HCT116 (cell line): ENCODE results near the gene DUSP6. TPM values are rescaled to one million over a fixed set of nuclear protein-coding genes. Genes with fewer than 3 reads are reported as not detected.

Experiments
- ATAC-seq: fragments of 200-7000 bp; cut with Tn5 transposase; 2 replicates; pipeline ENCODE4 v1.9.1; 2020; ENCODE audit warnings: mild to moderate bottlenecking, moderate library complexity
- BruUV-seq: library from RNA; stranded (reverse); fragments of 400-500 nt; replicated peaks from 2 replicates; lab custom pipeline; 2021; lab: Mats Ljungman, UMichigan
- CTCF ChIA-PET: fragments of 300-600 bp; sonication (Branson Sonifier 250); formaldehyde crosslinking; loops from one replicate; lab custom pipeline; 2021; ENCODE audit warnings: antibody characterized with exemption; lab: Charles Lee
- POLR2A ChIA-PET: fragments of 300-600, 350-600 bp; sonication (Branson Sonifier 250); formaldehyde crosslinking; loops from one replicate; lab custom pipeline; 2021; ENCODE audit warnings: antibody characterized with exemption; lab: Charles Lee
- RAD21 ChIA-PET, 2 experiments: fragments of 300-600 bp; sonication (Branson Sonifier 250); formaldehyde crosslinking; loops; one replicate each; lab custom pipeline; 2023; ENCODE audit warnings: low total read pairs in 2 of 2; ENCODE audit not compliant: uncharacterized antibody in 2 of 2, unreplicated experiment in 2 of 2, low non-redundant PET in 1 of 2; lab: Charles Lee
- DNase-seq: peaks from one replicate; pipeline ENCODE4 v3.0.0-alpha.2; 2010; ENCODE audit warnings: low read depth, low spot score
- H2AFZ ChIP-seq: fragments of 200-600 bp; shearing (Covaris generic), sonication (generic); 2 replicates; pipeline ENCODE4 v1.6.1; 2017; ENCODE audit warnings: low read depth, mixed run types, mixed read lengths, antibody characterized with exemption, low read length; ENCODE audit not compliant: poor library complexity, severe bottlenecking
- H3K27ac ChIP-seq: 2 replicates; pipeline ENCODE4 v1.5.1; 2012; ENCODE audit warnings: low read depth, low read length
- H3K27me3 ChIP-seq: fragments of 200-600 bp; sonication (generic); 2 replicates; pipeline ENCODE4 v1.6.1; 2016; ENCODE audit warnings: mixed run types, low read length, mixed read lengths; ENCODE audit not compliant: insufficient read depth
- H3K36me3 ChIP-seq, 2 experiments: fragments of 200-500 bp in 1 of 2; fragments of 200-600 bp in 1 of 2; sonication (Bioruptor generic) in 1 of 2; sonication (generic) in 1 of 2; 2 replicates each; pipeline versions ENCODE4 v1.5.1 to v1.6.1; 2014 to 2016; ENCODE audit warnings: low read length in 2 of 2, inconsistent platforms in 1 of 2, mixed read lengths in 1 of 2, mixed run types in 1 of 2; ENCODE audit not compliant: insufficient read depth in 2 of 2, control insufficient read depth in 1 of 2
- H3K4me1 ChIP-seq, 2 experiments: fragments of 200-600 bp in 1 of 2; sonication (generic) in 1 of 2; 2 replicates each; pipeline versions ENCODE4 v1.5.1 to v1.6.1; 2012 to 2017; ENCODE audit warnings: low read length in 2 of 2, inconsistent platforms in 1 of 2, mild to moderate bottlenecking in 1 of 2, mixed read lengths in 1 of 2, mixed run types in 1 of 2, moderate library complexity in 1 of 2; ENCODE audit not compliant: insufficient read depth in 2 of 2, control insufficient read depth in 1 of 2
- H3K4me2 ChIP-seq: fragments of 200-600 bp; sonication (generic); 2 replicates; pipeline ENCODE4 v1.6.1; 2017; ENCODE audit warnings: mixed run types, low read length, mixed read lengths
- H3K4me3 ChIP-seq, 2 experiments: fragments of 200-600 bp in 1 of 2; sonication (generic) in 1 of 2; replicated peaks in 1 of 2; 2 replicates each; pipeline ENCODE4 v1.5.1; 2011 to 2016; ENCODE audit warnings: low read length in 2 of 2, control low read depth in 1 of 2, low read depth in 1 of 2, mild to moderate bottlenecking in 1 of 2, mixed read lengths in 1 of 2, mixed run types in 1 of 2
- H3K79me2 ChIP-seq: fragments of 200-600 bp; sonication (generic); 2 replicates; pipeline ENCODE4 v1.6.1; 2017; ENCODE audit warnings: mild to moderate bottlenecking, mixed run types, low read length, moderate library complexity, mixed read lengths; ENCODE audit not compliant: insufficient read depth
- H3K9ac ChIP-seq: fragments of 200-600 bp; sonication (generic); 2 replicates; pipeline ENCODE4 v1.6.1; 2016; ENCODE audit warnings: low read length, mixed read lengths
- H3K9me2 ChIP-seq: fragments of 200-600 bp; sonication (generic), shearing (Covaris generic); 2 replicates; pipeline ENCODE4 v1.6.1; 2017; ENCODE audit warnings: mixed run types, mild to moderate bottlenecking, moderate library complexity; ENCODE audit not compliant: insufficient read depth
- H3K9me3 ChIP-seq, 2 experiments: fragments of 200-500 bp in 1 of 2; fragments of 200-600 bp in 1 of 2; sonication (Bioruptor generic) in 1 of 2; sonication (generic) in 1 of 2; 2 replicates each; pipeline ENCODE4 v1.6.1; 2014 to 2017; ENCODE audit warnings: low read length in 2 of 2, mixed read lengths in 2 of 2, inconsistent platforms in 1 of 2, low read depth in 1 of 2, mild to moderate bottlenecking in 1 of 2, mixed run types in 1 of 2, moderate library complexity in 1 of 2; ENCODE audit not compliant: control insufficient read depth in 1 of 2, insufficient read depth in 1 of 2
- H4K20me1 ChIP-seq: fragments of 200-600 bp; sonication (generic), shearing (Covaris generic); 2 replicates; pipeline ENCODE4 v1.6.1; 2017; ENCODE audit warnings: mixed run types, mild to moderate bottlenecking, moderate library complexity; ENCODE audit not compliant: insufficient read depth
- CEBPB ChIP-seq: IDR thresholded peaks from 2 replicates; pipeline ENCODE4 v1.6.1; 2012; ENCODE audit warnings: low read depth
- FOSL1 ChIP-seq: IDR thresholded peaks from 2 replicates; pipeline ENCODE4 v1.6.1; 2012; ENCODE audit warnings: low read depth
- RAD21 ChIP-seq: IDR thresholded peaks from 2 replicates; pipeline ENCODE4 v1.6.1; 2012; ENCODE audit warnings: low read depth, mild to moderate bottlenecking
- SRF ChIP-seq: IDR thresholded peaks from 2 replicates; pipeline ENCODE4 v1.6.1; 2012; ENCODE audit warnings: low read depth
- YY1 ChIP-seq: IDR thresholded peaks from 2 replicates; pipeline ENCODE4 v1.6.1; 2011; ENCODE audit warnings: low read length, low read depth, moderate library complexity, mild to moderate bottlenecking; ENCODE audit not compliant: insufficient replicate concordance; ENCODE audit errors: extremely low read depth
- ZNF274 ChIP-seq: fragments of 200-500 bp; sonication (Bioruptor generic); IDR thresholded peaks from 2 replicates; pipeline ENCODE4 v1.6.1; 2014; ENCODE audit warnings: mild to moderate bottlenecking, low read depth, low read length, inconsistent platforms
- intact Hi-C: fragments of 100-400 bp; cut with micrococcal nuclease; formaldehyde crosslinking; loops from 2 replicates; pipeline ENCODE4 v1.10.0; 2022
- total RNA-seq: library from RNA; stranded (reverse); gene quantifications from one replicate; pipeline ENCODE4 v1.2.1, GENCODE V29; 2021; ENCODE audit not compliant: unreplicated experiment

The DUSP6 gene
- total RNA-seq, 1 experiment from 2014 or later, result 219 TPM

DNA sequence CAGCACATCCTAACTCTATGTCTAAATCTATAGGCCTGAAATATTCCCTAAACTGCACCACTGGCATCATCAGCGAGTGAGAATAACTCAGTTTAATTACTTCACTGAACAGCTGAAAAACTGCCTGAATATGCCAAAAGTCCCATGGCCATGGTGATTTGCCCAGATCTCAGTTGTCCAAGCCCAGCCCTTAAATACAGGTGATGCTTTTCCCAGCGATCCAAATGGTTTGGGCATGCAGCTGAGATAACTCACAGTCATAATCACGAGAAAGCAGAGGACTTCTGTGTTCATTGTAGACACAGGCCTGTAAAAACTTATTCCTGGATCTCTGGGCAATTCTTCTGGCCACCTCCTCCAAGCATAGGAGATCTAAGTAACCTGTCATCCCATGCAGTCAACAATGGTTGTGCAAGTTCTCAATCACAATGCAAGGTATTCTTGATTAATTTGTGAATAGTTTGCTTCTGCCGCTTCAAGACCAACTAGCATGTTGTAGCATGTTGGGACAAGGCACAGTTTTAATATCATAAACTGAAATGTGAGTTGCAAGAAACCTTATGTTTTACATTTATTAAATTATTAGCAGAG is 40.5 kb downstream of the DUSP6 start:
- no peak overlapping the region for H3K4me3 ChIP-seq
- H3K27me3 ChIP-seq, result no peaks in the 10 kb centered on the region
- H3K36me3 ChIP-seq, result no peaks in the 10 kb centered on the region
- no peak overlapping the region for H3K9ac ChIP-seq
- no peaks in the 10 kb centered on the region for H3K79me2 ChIP-seq
- H3K9me3 ChIP-seq, result no peaks in the 10 kb centered on the region
- no peak overlapping the region for H2AFZ ChIP-seq
- intact Hi-C loops, result no loop called here
- H4K20me1 ChIP-seq, result no peaks in the 10 kb centered on the region
- H3K4me1 ChIP-seq, result no peaks in the 10 kb centered on the region
- ChIA-PET RAD21 (no interaction called here), CTCF (no interaction called here), POLR2A (no interaction called here)
- BruUV-seq, result no TSS peak
- H3K4me2 ChIP-seq, result no peak overlapping the region
- TF ChIP-seq FOSL1 (no peak), RAD21 (no peak)
- H3K9me2 ChIP-seq, result no peaks in the 10 kb centered on the region
- no peak overlapping the region for H3K27ac ChIP-seq
- DNase-seq, result no peak
- no peak for ATAC-seq

DNA sequence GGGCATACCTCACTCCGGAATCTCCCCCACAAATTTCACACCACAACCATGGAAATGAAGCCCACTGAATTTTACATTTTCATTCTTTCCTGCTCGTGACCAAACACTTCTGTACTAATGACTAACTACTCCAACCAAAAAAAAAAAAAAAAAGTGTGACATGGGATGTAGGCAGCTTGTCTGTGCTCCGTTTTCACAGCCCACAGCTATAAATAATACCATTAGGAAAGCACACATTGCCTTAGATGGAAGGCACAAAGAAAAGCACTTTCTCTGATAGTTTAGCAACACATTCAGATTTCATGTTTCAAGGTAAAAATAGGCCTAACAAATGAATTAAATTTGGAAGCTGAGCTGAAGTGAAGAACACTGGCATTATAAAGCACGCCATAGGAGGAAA is 42.5 kb downstream of the DUSP6 start:
- no peak overlapping the region for H3K9ac ChIP-seq
- ChIA-PET CTCF (no interaction called here), POLR2A (no interaction called here)
- H3K9me3 ChIP-seq, result no peaks in the 10 kb centered on the region
- ATAC-seq (no peak), DNase-seq (no peak)
- no peak overlapping the region for H3K27ac ChIP-seq
- H3K4me1 ChIP-seq, result no peaks in the 10 kb centered on the region
- no peaks in the 10 kb centered on the region for H3K36me3 ChIP-seq
- BruUV-seq, result no TSS peak
- no peaks in the 10 kb centered on the region for H3K9me2 ChIP-seq
- no peak overlapping the region for H3K4me3 ChIP-seq
- no peak overlapping the region for H3K4me2 ChIP-seq
- TF ChIP-seq CEBPB (no peak), SRF (no peak), ZNF274 (no peak), YY1 (no peak)
- TF ChIP-seq, all 23 proteins: peak for 0
- RAD21 ChIA-PET, result no interaction called here
- no peaks in the 10 kb centered on the region for H3K27me3 ChIP-seq
- no peaks in the 10 kb centered on the region for H4K20me1 ChIP-seq
- intact Hi-C loops, result no loop called here
- no peak overlapping the region for H2AFZ ChIP-seq
- no peaks in the 10 kb centered on the region for H3K79me2 ChIP-seq
